ENCODE results near the gene TEKT3.

DNA sequence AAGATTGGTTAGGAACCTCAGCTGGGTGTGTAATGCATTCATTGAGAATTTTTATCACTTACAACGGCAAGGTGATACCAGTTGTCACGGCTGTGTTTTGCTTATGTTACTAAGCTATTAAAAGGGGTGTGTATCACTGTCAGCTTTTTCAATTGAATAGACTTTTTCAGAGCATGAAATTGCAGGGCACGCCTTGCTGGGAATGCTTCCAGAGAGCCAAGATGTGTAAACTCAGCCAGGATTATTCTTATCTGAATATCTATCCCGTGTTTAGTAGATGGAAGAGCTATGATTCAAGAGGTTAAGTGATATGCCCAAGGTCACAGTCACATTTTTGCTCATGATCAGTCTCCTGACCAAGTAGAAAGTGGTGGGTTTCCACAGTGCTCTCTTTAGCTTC is 6.6 kb upstream of the TEKT3 start:
- TF ChIP-seq REST (IDR thresholded peaks at IDR 0.05; ENCODE audit: low read depth) (no peak), FOXM1 (IDR thresholded peaks at IDR 0.05; ENCODE audit: borderline replicate concordance, low read depth) (no peak), RAD21 (IDR thresholded peaks at IDR 0.05; ENCODE audit: low read depth) (no peak), USF1 (IDR thresholded peaks at IDR 0.05) (no peak), NFIC (IDR thresholded peaks at IDR 0.05) (peak; percentile 90), EP300 (IDR thresholded peaks at IDR 0.05; ENCODE audit: borderline replicate concordance) (no peak), EGR1 (IDR thresholded peaks at IDR 0.05) (no peak), TCF12 (IDR thresholded peaks at IDR 0.05; ENCODE audit: low read depth) (peak; percentile 43; the same call in 1 of the 2 replicates), CEBPB (IDR thresholded peaks at IDR 0.05) (no peak), MAX (IDR thresholded peaks at IDR 0.05) (no peak), TAF1 (IDR thresholded peaks at IDR 0.05; ENCODE audit: low read depth) (no peak)

Measured in Ishikawa (cell line).